DMS153 (cell line): ENCODE data around the gene GPC6.
"Not testable (repeated sequence)": the region's sequence is repeated elsewhere in the genome, so short reads cannot be mapped to it uniquely, and the experiment has no call there.

Source experiments
- DNase-seq: peaks from one replicate; lab custom pipeline; 2025; lab: John Stamatoyannopoulos, UW

The GPC6 gene

DNA sequence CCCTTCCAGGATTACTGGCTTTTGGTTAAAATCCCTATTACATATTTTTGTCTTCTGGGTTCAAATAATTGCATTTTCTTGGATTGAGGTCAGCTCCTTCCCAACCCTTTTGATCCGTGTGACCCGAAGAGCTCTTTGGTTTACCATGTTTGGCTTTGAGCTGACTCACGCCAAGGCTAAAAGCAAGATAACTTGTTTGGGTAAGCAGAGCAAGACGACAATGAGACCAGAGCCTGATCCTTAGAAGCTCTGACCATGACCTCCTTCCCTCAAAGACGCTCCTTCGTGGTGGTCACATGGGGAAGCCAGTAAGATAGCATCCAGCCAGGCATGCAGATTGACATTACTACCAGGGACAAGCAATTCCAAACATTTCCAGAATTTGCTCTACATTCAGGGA, 1099.0 kb downstream of the GPC6 start:
- DNase-seq, result no peak

- no peak for DNase-seq
Observed at GRCh38 chr13:94327318-94327717, 1100.7 kb downstream of the GPC6 start.

- no peak for DNase-seq
Observed at GRCh38 chr13:94328381-94329041, 1101.9 kb downstream of the GPC6 start.

DNA sequence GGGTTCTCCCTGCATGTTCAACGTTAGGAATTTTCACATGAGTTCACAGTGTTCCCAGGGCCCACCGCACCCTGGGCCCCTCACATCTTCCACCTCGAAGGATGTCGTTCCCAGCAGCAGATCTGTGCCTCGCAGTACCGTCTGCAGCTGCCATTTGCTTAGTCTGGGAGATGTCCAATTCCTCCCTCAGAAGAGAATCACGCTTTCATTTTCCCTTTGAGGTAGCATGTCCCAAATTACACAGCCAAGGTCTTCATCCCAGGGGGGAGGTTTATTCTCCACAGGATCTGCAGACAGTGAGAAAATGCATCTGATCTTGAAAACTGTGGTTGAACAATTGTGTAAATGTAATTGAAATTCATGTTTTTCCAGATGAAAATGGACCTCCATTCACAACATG, 1102.7 kb downstream of the GPC6 start:
- DNase-seq, result no peak

GRCh38 chr13:94329754-94330551, 1103.3 kb downstream of the GPC6 start:
- DNase-seq, result no peak

DNA sequence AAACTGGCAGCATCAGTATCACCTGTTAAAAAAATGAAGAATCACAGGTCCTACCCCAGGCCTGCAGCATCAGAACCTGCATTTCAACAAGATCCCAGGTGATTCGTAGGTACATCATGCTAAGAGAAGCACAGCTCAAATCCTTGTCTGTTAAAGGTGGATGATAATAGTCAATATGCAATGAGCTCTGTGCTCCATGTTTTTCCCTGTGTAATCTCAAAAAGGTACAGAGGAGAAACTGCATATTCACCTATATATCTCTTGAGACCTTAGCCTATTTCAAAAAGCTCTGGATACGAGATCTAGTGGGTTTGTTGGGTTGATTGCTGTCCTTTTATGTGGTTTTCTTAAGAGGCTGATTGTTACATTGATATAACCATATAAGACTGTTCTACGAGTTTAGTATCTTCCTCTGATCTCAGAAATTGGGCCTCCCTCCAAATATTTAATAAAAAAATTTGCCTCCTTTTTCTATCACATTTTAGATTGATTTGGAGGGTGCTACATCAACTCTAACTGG, 1104.0 kb downstream of the GPC6 start:
- DNase-seq, result no peak

- no peak for DNase-seq
Observed at GRCh38 chr13:94331281-94331680, 1104.7 kb downstream of the GPC6 start.

GRCh38 chr13:94332359-94333096, 1105.9 kb downstream of the GPC6 start:
- DNase-seq, result no peak

DNA sequence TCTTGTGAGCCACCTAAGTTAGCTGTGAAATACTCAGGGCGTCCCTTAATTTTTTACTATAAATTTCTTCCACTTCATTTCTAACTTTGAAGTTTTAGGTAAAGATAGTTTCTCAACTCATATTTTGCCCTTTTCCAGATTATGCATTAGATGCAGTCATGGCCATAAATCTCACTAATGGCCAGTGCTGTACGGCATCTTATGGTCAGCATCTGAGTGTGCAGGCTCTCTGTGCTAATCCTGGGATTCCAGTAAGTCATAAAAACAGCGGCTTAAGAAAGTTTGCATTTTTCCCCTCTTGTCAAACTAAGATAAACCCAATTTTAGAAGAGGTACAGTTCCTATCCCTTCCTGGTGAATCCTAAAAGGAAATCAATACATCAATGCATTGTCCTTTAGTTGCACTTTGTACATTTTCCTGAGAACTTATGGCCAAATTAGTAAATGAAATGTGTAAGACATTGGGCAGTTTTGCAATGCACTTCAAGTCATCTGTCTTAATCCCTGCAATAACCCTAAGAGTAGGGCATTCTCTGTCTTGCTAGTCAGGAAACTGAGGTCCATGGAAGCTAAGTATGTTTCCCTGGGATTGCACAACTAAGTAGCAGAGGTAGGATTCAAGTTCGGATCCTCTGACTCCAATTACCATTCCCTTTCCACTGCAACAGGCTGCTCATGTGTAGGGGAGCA, 1106.7 kb downstream of the GPC6 start:
- no peak for DNase-seq

DNA sequence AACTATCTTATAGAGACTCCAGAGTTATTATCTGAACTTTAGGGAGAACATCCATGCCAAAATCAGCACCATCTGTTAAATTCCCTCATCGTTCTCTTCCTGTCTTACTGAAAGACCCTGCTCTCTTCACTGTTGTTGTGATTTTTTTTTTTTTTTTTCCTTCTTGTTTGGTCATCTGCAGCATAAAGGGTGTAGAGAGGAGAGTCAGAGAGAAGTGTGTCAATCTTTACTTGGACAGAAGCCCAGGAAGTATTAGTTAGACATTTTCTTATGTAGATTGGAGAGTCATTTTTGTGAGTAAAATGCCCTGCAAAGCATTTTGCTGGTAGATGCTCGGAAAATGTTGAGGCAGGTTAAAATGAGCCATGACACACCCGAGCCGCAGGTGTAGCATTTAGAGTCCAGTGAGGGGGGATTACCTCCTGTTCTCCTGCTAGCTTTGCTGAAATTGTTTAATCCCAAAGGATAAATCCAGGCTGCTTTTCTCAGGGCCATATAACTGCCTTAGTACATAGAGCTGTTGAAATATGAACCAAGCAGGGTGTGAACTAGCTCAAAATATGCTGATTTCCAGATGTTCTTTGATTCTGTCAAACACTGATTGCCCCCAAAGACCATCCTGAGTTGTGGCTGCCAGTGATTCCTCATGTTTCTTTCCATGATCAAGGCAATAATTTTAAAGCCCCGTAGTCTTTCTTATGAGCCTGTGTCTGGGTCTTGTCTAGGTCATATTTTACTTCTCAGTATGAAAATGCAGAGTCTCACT, 1109.3 kb downstream of the GPC6 start:
- no peak for DNase-seq

- DNase-seq, result no peak
Observed at GRCh38 chr13:94339116-94339687, 1112.6 kb downstream of the GPC6 start.

GRCh38 chr13:94342436-94343242, 1116.0 kb downstream of the GPC6 start:
- DNase-seq, result no peak

- DNase-seq, result no peak
Observed at GRCh38 chr13:94343243-94343585, 1116.6 kb downstream of the GPC6 start.

GRCh38 chr13:94343687-94344086, 1117.1 kb downstream of the GPC6 start:
- DNase-seq, result not testable (repeated sequence)

DNA sequence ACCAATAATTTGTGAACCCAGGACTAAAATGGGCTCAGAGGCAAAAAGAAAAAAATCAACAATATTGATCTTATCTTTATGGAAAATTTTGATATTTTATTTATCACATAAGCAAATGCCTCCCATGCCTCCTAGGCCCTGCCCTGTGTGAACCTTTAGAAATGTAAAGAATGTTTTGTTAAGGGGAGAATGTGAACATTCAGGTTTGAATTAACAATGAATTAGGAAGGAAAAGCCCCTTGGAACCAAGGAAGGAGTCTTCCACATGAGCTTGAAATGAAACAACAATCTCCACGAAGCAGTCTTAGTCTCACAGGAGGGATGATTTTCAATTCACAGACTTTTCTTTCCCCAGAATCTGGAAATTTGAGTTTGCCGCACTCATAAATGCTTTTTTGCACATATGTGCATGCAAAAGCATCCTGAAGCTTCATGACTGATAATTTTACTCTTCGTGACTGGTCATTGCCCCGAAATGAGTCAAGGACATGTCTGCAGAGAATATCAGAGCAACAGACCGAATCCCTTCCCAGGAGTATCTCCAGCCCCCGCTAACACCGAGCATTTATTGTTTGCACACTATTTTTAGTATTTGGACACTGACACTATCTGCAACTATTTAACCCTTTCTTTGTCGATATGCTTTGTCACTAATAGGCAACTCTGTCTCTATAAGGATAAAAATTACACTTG, 1117.7 kb downstream of the GPC6 start:
- no peak for DNase-seq

DNA sequence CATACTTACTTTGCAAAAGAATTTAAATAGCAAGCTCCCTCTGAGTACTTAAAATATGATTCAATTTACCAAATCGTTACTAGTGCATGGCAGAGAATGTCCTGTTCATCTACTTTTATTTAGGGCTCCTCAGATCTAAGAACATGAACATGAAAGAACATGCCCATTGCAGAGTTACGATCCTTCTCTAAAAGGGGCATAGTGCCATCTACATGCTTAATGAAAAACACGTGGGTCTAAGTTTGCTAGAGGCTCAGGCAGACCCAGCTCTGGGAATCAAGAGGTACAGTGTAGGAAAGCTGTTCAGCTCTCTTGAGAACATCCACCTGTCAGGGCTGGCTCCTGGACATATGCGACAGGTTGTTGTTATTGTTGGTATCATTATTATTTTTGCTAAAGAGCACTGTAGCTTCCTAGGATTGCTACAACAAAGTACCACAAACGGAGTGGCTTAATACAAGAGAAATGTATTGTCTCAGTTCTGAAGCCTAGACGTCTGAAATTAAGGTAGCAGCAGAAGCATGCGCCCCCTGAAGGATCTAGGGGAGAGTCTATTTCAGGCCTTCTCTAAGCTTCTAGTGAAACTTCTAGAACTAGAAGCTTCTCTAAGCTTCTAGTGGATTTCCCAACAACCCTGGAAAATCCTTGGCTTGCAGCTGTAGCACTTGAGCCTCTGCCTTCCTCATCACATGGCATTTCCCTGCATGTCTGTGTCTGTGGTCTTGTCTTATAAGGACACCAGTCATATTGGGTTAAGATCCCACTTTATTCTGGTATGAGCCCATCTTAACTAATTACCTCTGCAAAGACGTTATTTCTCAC, 1119.0 kb downstream of the GPC6 start:
- peak; percentile 30 for DNase-seq

- DNase-seq, result no peak
Observed at GRCh38 chr13:94346261-94347019, 1119.8 kb downstream of the GPC6 start.
